ENCODE results near the gene SLC19A2.

The SLC19A2 gene

GRCh38 chr1:169443923-169444322, 41.8 kb downstream of the SLC19A2 start:
- TF ChIP-seq EP300 (IDR thresholded peaks at IDR 0.05; ENCODE audit: borderline replicate concordance) (no peak), TCF12 (IDR thresholded peaks at IDR 0.05; ENCODE audit: low read depth) (no peak), EGR1 (IDR thresholded peaks at IDR 0.05) (no peak)

- no peak for TF ChIP-seq REST (IDR thresholded peaks at IDR 0.05; ENCODE audit: low read depth)
- TF ChIP-seq USF1 (IDR thresholded peaks at IDR 0.05) = no peak
- no peak for TF ChIP-seq TEAD4 (IDR thresholded peaks at IDR 0.05)
- no peak for TF ChIP-seq MAX (IDR thresholded peaks at IDR 0.05)
- TF ChIP-seq EP300 (IDR thresholded peaks at IDR 0.05; ENCODE audit: borderline replicate concordance) = no peak
- no peak for TF ChIP-seq TAF1 (IDR thresholded peaks at IDR 0.05; ENCODE audit: low read depth)
- no peak for TF ChIP-seq TCF12 (IDR thresholded peaks at IDR 0.05; ENCODE audit: low read depth)
Measured at GRCh38 chr1:169427081-169427641, 58.6 kb downstream of the SLC19A2 start, which contains the start of gene CCDC181. CCDC181 (minus strand) TSS chr1:169427474; CDS start chr1:169424927, 2,547 bp downstream.

GRCh38 chr1:169426174-169426705, 59.5 kb downstream of the SLC19A2 start:
- TF ChIP-seq CREB1 (IDR thresholded peaks at IDR 0.05; ENCODE audit: low read depth) (no peak), REST (IDR thresholded peaks at IDR 0.05; ENCODE audit: low read depth) (no peak), ZBTB7A (IDR thresholded peaks at IDR 0.05; ENCODE audit: low read depth) (no peak), USF1 (IDR thresholded peaks at IDR 0.05) (no peak), TCF12 (IDR thresholded peaks at IDR 0.05; ENCODE audit: low read depth) (no peak), FOXM1 (IDR thresholded peaks at IDR 0.05; ENCODE audit: borderline replicate concordance, low read depth) (no peak), CEBPB (IDR thresholded peaks at IDR 0.05) (no peak), TAF1 (IDR thresholded peaks at IDR 0.05; ENCODE audit: low read depth) (no peak), EGR1 (IDR thresholded peaks at IDR 0.05) (no peak), TEAD4 (IDR thresholded peaks at IDR 0.05) (no peak), EP300 (IDR thresholded peaks at IDR 0.05; ENCODE audit: borderline replicate concordance) (no peak)

GRCh38 chr1:169421309-169421708, 64.4 kb downstream of the SLC19A2 start:
- TF ChIP-seq FOXM1 (IDR thresholded peaks at IDR 0.05; ENCODE audit: borderline replicate concordance, low read depth) = no peak
- TF ChIP-seq NFIC (IDR thresholded peaks at IDR 0.05) = no peak
- TF ChIP-seq REST (IDR thresholded peaks at IDR 0.05; ENCODE audit: low read depth) = no peak
- TF ChIP-seq TCF12 (IDR thresholded peaks at IDR 0.05; ENCODE audit: low read depth) = no peak
- no peak for TF ChIP-seq EP300 (IDR thresholded peaks at IDR 0.05; ENCODE audit: borderline replicate concordance)
- no peak for TF ChIP-seq RAD21 (IDR thresholded peaks at IDR 0.05; ENCODE audit: low read depth)
- TF ChIP-seq TAF1 (IDR thresholded peaks at IDR 0.05; ENCODE audit: low read depth) = no peak
- TF ChIP-seq CEBPB (IDR thresholded peaks at IDR 0.05) = no peak
- TF ChIP-seq ZBTB7A (IDR thresholded peaks at IDR 0.05; ENCODE audit: low read depth) = no peak
- no peak for TF ChIP-seq TEAD4 (IDR thresholded peaks at IDR 0.05)
- TF ChIP-seq MAX (IDR thresholded peaks at IDR 0.05) = no peak

GRCh38 chr1:169414952-169415351, 70.8 kb downstream of the SLC19A2 start:
- TF ChIP-seq REST (IDR thresholded peaks at IDR 0.05; ENCODE audit: low read depth) (no peak), TEAD4 (IDR thresholded peaks at IDR 0.05) (no peak), CREB1 (IDR thresholded peaks at IDR 0.05; ENCODE audit: low read depth) (no peak), MAX (IDR thresholded peaks at IDR 0.05) (no peak), EP300 (IDR thresholded peaks at IDR 0.05; ENCODE audit: borderline replicate concordance) (no peak), TCF12 (IDR thresholded peaks at IDR 0.05; ENCODE audit: low read depth) (no peak), RAD21 (IDR thresholded peaks at IDR 0.05; ENCODE audit: low read depth) (no peak), TAF1 (IDR thresholded peaks at IDR 0.05; ENCODE audit: low read depth) (no peak), ZBTB7A (IDR thresholded peaks at IDR 0.05; ENCODE audit: low read depth) (no peak), CEBPB (IDR thresholded peaks at IDR 0.05) (no peak), NFIC (IDR thresholded peaks at IDR 0.05) (no peak), FOXM1 (IDR thresholded peaks at IDR 0.05; ENCODE audit: borderline replicate concordance, low read depth) (no peak), USF1 (IDR thresholded peaks at IDR 0.05) (no peak), EGR1 (IDR thresholded peaks at IDR 0.05) (no peak), YY1 (IDR thresholded peaks at IDR 0.05; ENCODE audit: low read depth) (no peak)
